WERI-Rb-1 (cell line): ENCODE data around the gene ALPI.
"Not testable (repeated sequence)": the region's sequence is repeated elsewhere in the genome, so short reads cannot be mapped to it uniquely, and the experiment has no call there.

Experiments used
- DNase-seq: peaks from one replicate; pipeline ENCODE4 v3.0.0-alpha.2; 2020
- H3K27ac ChIP-seq: fragments of 250-450 bp; sonication (Bioruptor Pico); 2 replicates; pipeline ENCODE4 v1.5.1; 2020; ENCODE audit warnings: mild to moderate bottlenecking, moderate library complexity
- H3K27me3 ChIP-seq: fragments of 250-450 bp; sonication (Bioruptor Pico); 2 replicates; pipeline ENCODE4 v1.5.1; 2021; ENCODE audit warnings: mild to moderate bottlenecking, low read depth, moderate library complexity; ENCODE audit not compliant: insufficient read depth, severe bottlenecking
- H3K36me3 ChIP-seq: fragments of 250-450 bp; sonication (Bioruptor Pico); 2 replicates; pipeline ENCODE4 v1.5.1; 2020; ENCODE audit warnings: mild to moderate bottlenecking, moderate library complexity
- H3K4me3 ChIP-seq: 2 replicates; pipeline ENCODE4 v1.5.1; 2011; ENCODE audit warnings: low read depth, mild to moderate bottlenecking, control low read depth, low read length
- H3K9me3 ChIP-seq: fragments of 250-450 bp; sonication (Bioruptor Pico); 2 replicates; pipeline ENCODE4 v1.5.1; 2021; ENCODE audit warnings: mild to moderate bottlenecking, moderate library complexity; ENCODE audit not compliant: severe bottlenecking
- TF ChIP-seq, protein P1 (sequence below): IDR thresholded peaks from 2 replicates; pipeline ENCODE4 v1.5.1; 2011; ENCODE audit warnings: low read depth, mild to moderate bottlenecking, control low read depth, inconsistent platforms, low read length

Gene ALPI

DNA sequence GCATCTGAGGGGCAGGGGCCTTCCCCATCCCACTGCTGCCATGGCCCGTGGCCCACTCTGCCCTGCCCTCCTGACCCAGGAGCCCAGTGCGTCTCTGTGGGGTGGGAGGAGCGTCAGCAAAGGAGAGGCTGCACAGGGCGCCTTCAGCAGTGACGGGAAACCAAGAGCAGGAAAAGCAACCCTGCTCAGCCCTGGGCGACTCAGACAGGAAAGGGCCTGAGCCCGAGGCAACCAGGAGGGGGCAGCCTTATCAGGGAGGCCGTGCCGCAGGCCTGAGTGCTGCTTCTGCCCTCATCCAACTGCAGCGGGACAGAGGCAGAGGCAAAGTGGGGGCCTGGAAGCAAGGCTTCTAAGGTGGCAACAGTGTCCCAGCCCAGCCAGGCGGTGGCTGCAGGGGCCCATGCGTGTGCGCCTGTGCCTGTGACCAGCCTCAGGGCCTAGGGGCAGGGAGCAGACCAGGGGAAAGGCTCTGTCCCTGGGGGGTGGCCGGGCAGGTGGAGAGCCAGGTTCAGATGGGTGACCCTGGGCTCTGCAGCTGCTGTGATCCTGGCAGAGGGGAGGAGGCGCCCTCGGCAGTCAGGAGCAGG, 23.3 kb upstream of the ALPI start:
- H3K9me3 ChIP-seq: no peaks in the 10 kb centered on the region
- DNase-seq: no peak
- H3K27me3 ChIP-seq: no peaks in the 10 kb centered on the region
- H3K27ac ChIP-seq: no peak overlapping the region
- no peak overlapping the region for H3K4me3 ChIP-seq
- TF ChIP-seq, protein P1, sequence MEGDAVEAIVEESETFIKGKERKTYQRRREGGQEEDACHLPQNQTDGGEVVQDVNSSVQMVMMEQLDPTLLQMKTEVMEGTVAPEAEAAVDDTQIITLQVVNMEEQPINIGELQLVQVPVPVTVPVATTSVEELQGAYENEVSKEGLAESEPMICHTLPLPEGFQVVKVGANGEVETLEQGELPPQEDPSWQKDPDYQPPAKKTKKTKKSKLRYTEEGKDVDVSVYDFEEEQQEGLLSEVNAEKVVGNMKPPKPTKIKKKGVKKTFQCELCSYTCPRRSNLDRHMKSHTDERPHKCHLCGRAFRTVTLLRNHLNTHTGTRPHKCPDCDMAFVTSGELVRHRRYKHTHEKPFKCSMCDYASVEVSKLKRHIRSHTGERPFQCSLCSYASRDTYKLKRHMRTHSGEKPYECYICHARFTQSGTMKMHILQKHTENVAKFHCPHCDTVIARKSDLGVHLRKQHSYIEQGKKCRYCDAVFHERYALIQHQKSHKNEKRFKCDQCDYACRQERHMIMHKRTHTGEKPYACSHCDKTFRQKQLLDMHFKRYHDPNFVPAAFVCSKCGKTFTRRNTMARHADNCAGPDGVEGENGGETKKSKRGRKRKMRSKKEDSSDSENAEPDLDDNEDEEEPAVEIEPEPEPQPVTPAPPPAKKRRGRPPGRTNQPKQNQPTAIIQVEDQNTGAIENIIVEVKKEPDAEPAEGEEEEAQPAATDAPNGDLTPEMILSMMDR: no peak
- no peaks in the 10 kb centered on the region for H3K36me3 ChIP-seq

DNA sequence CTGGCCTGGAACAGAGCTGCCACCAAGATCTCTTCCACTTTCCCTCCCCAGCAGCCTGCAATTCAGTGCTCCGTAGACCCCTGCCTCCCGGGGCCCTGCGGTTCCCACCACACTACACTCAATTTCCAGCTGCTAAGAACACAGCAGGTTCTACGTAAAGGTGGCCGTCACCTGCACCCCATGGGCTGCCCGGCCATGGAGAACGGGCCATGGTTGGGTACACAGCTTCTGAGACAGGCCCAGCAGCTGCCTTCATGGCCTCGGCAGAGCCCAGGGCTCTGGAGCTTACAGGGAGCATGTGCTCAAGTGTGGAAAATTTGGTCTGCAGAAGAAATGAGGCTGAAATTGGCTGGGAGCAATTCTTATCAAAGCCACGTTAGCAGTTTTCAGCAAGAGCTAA, 22.3 kb upstream of the ALPI start:
- H3K9me3 ChIP-seq, H3K27me3 ChIP-seq, H3K36me3 ChIP-seq, H3K4me3 ChIP-seq, H3K27ac ChIP-seq, DNase-seq: not testable (repeated sequence)

DNA sequence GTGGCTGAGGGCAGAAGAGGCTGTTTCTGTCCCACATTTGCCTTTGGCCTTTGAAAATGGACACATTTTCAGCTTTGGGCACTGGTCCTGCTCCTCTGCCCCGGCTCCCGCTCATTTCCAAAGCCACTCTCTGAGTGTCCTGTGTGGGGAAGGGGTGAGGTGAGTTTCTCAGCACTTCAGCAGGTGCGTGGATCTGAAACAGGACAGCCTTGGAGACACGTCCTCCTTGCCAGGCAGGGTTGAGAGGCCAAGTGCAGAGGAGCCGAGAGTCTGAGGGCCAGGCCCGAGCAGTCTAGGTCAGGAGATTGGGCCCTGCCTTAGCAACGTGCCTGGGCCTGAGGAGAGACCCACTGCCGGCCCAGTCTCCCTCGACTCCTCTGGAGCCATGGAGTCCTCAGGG, 21.9 kb upstream of the ALPI start:
- H3K36me3 ChIP-seq: no peaks in the 10 kb centered on the region
- H3K9me3 ChIP-seq: no peaks in the 10 kb centered on the region
- no peaks in the 10 kb centered on the region for H3K27me3 ChIP-seq
- H3K27ac ChIP-seq: no peak overlapping the region
- TF ChIP-seq, protein P1: no peak
- no peak for DNase-seq
- H3K4me3 ChIP-seq: no peak overlapping the region

DNA sequence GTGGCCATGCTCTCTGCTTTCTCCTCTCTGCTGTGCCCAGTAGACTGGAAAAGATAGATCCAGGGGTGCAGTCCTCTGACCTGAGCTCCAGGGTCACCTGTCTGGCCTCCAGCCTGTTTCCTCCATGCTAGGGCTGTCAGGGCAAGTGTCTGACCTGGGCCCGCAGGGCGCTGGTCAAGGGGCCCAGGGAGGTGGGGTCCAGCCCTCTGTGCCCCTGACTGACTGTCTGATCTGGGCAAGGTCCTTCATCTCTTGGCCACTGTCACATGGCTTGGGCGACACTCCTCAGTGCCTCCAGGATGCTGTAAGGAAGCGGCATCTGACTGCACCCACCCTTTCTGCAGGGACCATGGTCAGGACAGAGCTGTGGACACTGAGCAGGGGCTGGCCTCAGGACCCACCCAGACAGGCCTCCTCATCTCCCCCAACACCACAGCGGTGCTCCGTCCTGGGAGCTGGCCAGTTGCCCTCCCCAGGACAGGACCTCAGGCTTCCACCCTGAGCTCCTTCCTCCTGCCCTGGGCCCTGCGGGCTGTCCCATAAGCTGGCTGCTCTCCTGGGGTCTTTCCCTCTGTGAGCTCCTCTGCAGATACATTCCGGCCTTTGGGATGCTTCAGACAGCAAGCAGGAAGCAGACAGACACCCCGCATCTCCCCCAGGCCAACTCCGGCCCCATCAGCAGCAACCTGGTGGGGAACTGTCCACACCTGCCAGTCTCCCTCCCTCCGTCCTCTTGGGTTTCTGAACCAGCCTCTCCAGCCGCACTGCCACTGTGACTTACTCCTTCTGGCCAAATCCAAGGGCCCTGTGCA, 21.2 kb upstream of the ALPI start:
- TF ChIP-seq, protein P1: no peak
- H3K27me3 ChIP-seq: no peaks in the 10 kb centered on the region
- H3K9me3 ChIP-seq: no peaks in the 10 kb centered on the region
- no peaks in the 10 kb centered on the region for H3K36me3 ChIP-seq
- H3K4me3 ChIP-seq: no peak overlapping the region
- no peak overlapping the region for H3K27ac ChIP-seq
- no peak for DNase-seq

DNA sequence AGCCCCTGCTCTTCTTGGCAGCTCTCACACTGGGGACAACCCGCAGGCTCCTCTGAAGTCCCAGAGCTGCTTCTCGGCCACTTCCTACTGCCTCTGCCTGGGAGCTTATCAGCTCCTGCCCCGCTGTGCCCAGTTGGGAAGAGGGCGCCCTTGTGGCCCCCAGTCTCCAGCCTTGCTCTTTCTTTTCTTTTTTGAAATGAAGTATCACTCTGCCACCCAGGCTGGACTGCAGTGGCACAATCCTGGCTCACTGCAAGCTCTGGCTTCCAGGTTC, 20.6 kb upstream of the ALPI start:
- Histone ChIP-seq H3K9me3 (no peaks in the 10 kb centered on the region), H3K4me3 (no peak overlapping the region), H3K27ac (no peak overlapping the region), H3K27me3 (no peaks in the 10 kb centered on the region), H3K36me3 (no peaks in the 10 kb centered on the region)
- no peak for DNase-seq
- TF ChIP-seq, protein P1: no peak

DNA sequence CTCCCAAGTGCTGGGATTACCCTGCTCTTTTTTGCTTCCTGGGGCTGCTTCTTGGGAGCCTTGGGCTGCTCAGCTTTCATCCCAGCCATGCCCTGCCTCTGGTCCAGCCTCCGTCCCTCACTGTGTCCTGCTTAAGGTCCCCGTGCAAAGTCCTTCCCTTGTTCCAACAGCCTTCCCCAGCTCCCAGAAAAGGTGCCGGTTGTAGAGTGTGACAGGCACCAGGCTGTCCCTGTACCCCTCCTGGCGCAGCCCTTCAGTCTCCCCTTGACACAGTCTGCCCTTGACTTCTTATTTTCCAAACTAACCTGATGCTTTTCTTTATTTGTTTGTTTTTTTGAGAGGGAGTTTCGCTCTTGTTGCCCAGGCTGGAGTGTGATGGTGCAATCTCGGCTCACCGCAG, 20.1 kb upstream of the ALPI start:
- Histone ChIP-seq H3K36me3 (no peaks in the 10 kb centered on the region), H3K4me3 (no peak overlapping the region), H3K27me3 (no peaks in the 10 kb centered on the region), H3K9me3 (no peaks in the 10 kb centered on the region), H3K27ac (no peak overlapping the region)
- TF ChIP-seq, protein P1: no peak
- DNase-seq: peak; percentile 3
